SK-N-SH treated with all-trans-retinoic acid at 6 μM for 48 hours (cell line): ENCODE measurements around the gene GJA4.

Source experiments
- ATAC-seq: fragments of 200-7000 bp; cut with Tn5 transposase; 3 replicates; pipeline ENCODE4 v1.9.1; 2020; ENCODE audit warnings: mild to moderate bottlenecking, moderate library complexity
- ARNTL ChIP-seq: fragments of 450-650 bp; formaldehyde crosslinking; IDR thresholded peaks from 2 replicates; pipeline ENCODE4 v1.5.0; 2020; ENCODE audit warnings: low read depth, mild to moderate bottlenecking, moderate library complexity, borderline replicate concordance
- BACH2 ChIP-seq: fragments of 250-450 bp; sonication (Bioruptor Pico); IDR thresholded peaks from 2 replicates; pipeline ENCODE4 v1.9.0; 2021; ENCODE audit warnings: mild to moderate bottlenecking, borderline replicate concordance
- CSDC2 ChIP-seq: fragments of 250-450 bp; sonication (Bioruptor Pico); IDR thresholded peaks from 2 replicates; pipeline ENCODE4 v1.5.0; 2020; ENCODE audit warnings: mild to moderate bottlenecking, moderate library complexity
- ESRRG ChIP-seq: fragments of 250-450 bp; sonication (Bioruptor Pico); IDR thresholded peaks from 2 replicates; pipeline ENCODE4 v1.6.1; 2021; ENCODE audit warnings: mild to moderate bottlenecking
- GLIS3 ChIP-seq: fragments of 250-450 bp; sonication (Bioruptor Pico); IDR thresholded peaks from 2 replicates; pipeline ENCODE4 v1.5.0; 2020; ENCODE audit warnings: mild to moderate bottlenecking, moderate library complexity
- OSR1 ChIP-seq: fragments of 250-450 bp; sonication (Bioruptor Pico); IDR thresholded peaks from 2 replicates; pipeline ENCODE4 v1.8.0; 2022; ENCODE audit warnings: moderate library complexity, mild to moderate bottlenecking, inconsistent platforms
- PPARA ChIP-seq: fragments of 250-450 bp; sonication (Bioruptor Pico); IDR thresholded peaks from 2 replicates; pipeline ENCODE4 v1.5.0; 2020; ENCODE audit warnings: mild to moderate bottlenecking, borderline replicate concordance
- RARB ChIP-seq: fragments of 250-450 bp; sonication (Bioruptor Pico); IDR thresholded peaks from 2 replicates; pipeline ENCODE4 v1.8.0; 2021; ENCODE audit warnings: mild to moderate bottlenecking, moderate library complexity
- SNAI2 ChIP-seq: fragments of 250-450 bp; sonication (Bioruptor Pico); IDR thresholded peaks from 2 replicates; pipeline ENCODE4 v1.5.0; 2020; ENCODE audit warnings: mild to moderate bottlenecking, moderate library complexity
- TCF4 ChIP-seq: fragments of 250-450 bp; sonication (Bioruptor Pico); IDR thresholded peaks from 2 replicates; pipeline ENCODE4 v1.8.0; 2021; ENCODE audit warnings: mild to moderate bottlenecking, moderate library complexity, borderline replicate concordance
- TOX ChIP-seq: fragments of 250-450 bp; sonication (Bioruptor Pico); IDR thresholded peaks from 2 replicates; pipeline ENCODE4 v1.8.0; 2021; ENCODE audit warnings: mild to moderate bottlenecking, moderate library complexity, borderline replicate concordance
- ZFP3 ChIP-seq: fragments of 250-450 bp; sonication (Bioruptor Pico); IDR thresholded peaks from 2 replicates; pipeline ENCODE4 v1.5.0; 2020; ENCODE audit warnings: mild to moderate bottlenecking, moderate library complexity
- ZFP30 ChIP-seq: fragments of 450-650 bp; formaldehyde crosslinking; IDR thresholded peaks from 2 replicates; pipeline ENCODE4 v1.5.0; 2022; ENCODE audit warnings: mild to moderate bottlenecking, moderate library complexity
- ZNF565 ChIP-seq: fragments of 450-650 bp; formaldehyde crosslinking; conservative IDR thresholded peaks from 2 replicates; pipeline ENCODE4 v1.5.0; 2020; ENCODE audit warnings: low read depth, mild to moderate bottlenecking, moderate library complexity
- ZNF70 ChIP-seq: fragments of 450-650 bp; formaldehyde crosslinking; IDR thresholded peaks from 2 replicates; pipeline ENCODE4 v1.5.0; 2020; ENCODE audit warnings: mild to moderate bottlenecking, moderate library complexity
- ZNF8 ChIP-seq: fragments of 450-650 bp; formaldehyde crosslinking; IDR thresholded peaks from 2 replicates; pipeline ENCODE4 v1.5.0; 2020; ENCODE audit warnings: mild to moderate bottlenecking, moderate library complexity
- TF ChIP-seq, protein P1 (sequence below): fragments of 250-450 bp; sonication (Bioruptor Pico); IDR thresholded peaks from 2 replicates; pipeline ENCODE4 v1.5.1; 2020; ENCODE audit warnings: low read depth, mild to moderate bottlenecking, moderate library complexity
- TF ChIP-seq, protein P2 (sequence below): fragments of 250-450 bp; sonication (Bioruptor Pico); IDR thresholded peaks from 2 replicates; pipeline ENCODE4 v1.5.0; 2020; ENCODE audit warnings: mild to moderate bottlenecking, moderate library complexity
- TF ChIP-seq, protein P3 (sequence below): fragments of 250-450 bp; sonication (Bioruptor Pico); IDR thresholded peaks from 2 replicates; pipeline ENCODE4 v1.8.0; 2020; ENCODE audit warnings: mild to moderate bottlenecking, moderate library complexity, borderline replicate concordance
- TF ChIP-seq, protein P4 (sequence below): fragments of 250-450 bp; sonication (Bioruptor Pico); IDR thresholded peaks from 2 replicates; pipeline ENCODE4 v1.8.0; 2021; ENCODE audit warnings: low read depth, mild to moderate bottlenecking, moderate library complexity, borderline replicate concordance

The GJA4 gene

DNA sequence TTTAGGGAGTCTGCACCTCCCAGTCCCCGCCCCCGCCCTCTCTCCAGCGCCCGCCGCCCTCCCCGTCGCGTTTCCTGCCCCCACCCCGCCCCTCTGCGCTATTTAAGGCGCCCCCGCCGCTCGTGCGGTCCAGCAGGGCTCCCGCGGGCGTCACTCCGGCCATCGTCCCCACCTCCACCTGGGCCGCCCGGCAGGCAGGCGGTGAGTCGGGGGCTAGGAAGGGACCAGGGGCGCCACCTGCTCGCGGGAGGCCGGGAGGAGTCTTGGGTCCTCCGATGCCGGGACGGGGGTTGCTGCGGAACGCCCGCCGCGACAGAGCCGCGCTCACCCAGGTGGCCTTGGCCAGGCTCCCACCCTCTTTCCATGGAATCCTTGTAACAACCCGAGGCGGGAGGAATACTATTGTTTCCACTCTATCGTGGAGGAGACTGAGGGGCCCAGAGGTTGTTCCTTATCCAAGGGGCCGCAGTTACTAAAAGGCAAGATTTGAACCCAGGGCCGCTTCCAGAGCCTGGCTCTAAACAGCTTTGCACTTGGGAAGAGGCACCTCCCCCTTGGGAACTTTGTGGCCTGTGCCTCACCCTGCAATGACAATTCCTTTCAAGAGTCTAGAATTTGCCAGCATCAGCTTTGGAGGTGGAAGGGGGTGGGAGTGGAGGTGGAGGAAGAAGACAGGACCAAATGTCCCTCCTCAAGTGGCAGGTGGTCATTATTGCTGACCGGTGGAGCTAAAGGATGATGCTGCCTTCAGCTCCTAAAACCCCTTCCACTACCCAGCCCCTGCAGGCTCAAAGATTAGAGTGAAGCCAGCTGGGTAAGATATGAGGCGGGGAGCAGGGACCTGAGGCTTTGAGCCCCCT lies at the start of gene GJA4:
Gene GJA4 (plus strand): TSS at position 132 of the 860 bp plus-strand sequence. CDS start 1,215 bp downstream, outside the sequence.
- ATAC-seq = no peak
- TF ChIP-seq ZNF565 (CRISPR knock-in tag) (no peak), TOX (CRISPR knock-in tag) (no peak)
- TF ChIP-seq, all 23 proteins: peak for 0

DNA sequence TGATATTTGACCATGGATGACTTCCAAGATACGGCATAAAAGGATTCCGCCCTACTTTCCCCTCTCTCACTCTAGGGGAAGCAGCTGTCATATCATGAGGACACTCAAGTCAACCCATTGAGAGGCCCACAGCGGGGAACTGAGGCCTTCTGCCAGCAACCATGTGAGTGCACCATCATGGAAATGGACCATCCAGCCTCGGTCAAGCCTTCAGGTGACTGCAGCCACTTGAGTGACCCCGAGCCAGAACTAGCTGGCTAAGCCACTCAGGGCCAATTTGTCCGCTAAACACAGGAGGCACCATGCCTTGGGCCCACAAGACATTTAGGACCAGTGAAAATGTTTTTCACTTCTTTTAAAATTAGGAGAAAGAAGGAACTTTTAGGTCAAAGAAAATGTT lies 49.0 kb upstream of the GJA4 start:
- no peak for ATAC-seq
- TF ChIP-seq TOX (CRISPR knock-in tag) = no peak
- TF ChIP-seq OSR1 = no peak
- TF ChIP-seq ZFP30 (CRISPR knock-in tag) = no peak
- no peak for TF ChIP-seq ARNTL (CRISPR knock-in tag)
- TF ChIP-seq, protein P1, sequence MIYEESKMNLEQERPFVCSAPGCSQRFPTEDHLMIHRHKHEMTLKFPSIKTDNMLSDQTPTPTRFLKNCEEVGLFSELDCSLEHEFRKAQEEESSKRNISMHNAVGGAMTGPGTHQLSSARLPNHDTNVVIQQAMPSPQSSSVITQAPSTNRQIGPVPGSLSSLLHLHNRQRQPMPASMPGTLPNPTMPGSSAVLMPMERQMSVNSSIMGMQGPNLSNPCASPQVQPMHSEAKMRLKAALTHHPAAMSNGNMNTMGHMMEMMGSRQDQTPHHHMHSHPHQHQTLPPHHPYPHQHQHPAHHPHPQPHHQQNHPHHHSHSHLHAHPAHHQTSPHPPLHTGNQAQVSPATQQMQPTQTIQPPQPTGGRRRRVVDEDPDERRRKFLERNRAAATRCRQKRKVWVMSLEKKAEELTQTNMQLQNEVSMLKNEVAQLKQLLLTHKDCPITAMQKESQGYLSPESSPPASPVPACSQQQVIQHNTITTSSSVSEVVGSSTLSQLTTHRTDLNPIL = no peak
- TF ChIP-seq SNAI2 (CRISPR knock-in tag) = no peak
- TF ChIP-seq ZNF70 = no peak
- no peak for TF ChIP-seq GLIS3 (CRISPR knock-in tag)
- TF ChIP-seq BACH2 (CRISPR knock-in tag) = no peak
- TF ChIP-seq TCF4 (CRISPR knock-in tag) = no peak
- no peak for TF ChIP-seq ZNF565 (CRISPR knock-in tag)
- TF ChIP-seq ZFP3 = no peak
- no peak for TF ChIP-seq PPARA (CRISPR knock-in tag)
- TF ChIP-seq, protein P2, sequence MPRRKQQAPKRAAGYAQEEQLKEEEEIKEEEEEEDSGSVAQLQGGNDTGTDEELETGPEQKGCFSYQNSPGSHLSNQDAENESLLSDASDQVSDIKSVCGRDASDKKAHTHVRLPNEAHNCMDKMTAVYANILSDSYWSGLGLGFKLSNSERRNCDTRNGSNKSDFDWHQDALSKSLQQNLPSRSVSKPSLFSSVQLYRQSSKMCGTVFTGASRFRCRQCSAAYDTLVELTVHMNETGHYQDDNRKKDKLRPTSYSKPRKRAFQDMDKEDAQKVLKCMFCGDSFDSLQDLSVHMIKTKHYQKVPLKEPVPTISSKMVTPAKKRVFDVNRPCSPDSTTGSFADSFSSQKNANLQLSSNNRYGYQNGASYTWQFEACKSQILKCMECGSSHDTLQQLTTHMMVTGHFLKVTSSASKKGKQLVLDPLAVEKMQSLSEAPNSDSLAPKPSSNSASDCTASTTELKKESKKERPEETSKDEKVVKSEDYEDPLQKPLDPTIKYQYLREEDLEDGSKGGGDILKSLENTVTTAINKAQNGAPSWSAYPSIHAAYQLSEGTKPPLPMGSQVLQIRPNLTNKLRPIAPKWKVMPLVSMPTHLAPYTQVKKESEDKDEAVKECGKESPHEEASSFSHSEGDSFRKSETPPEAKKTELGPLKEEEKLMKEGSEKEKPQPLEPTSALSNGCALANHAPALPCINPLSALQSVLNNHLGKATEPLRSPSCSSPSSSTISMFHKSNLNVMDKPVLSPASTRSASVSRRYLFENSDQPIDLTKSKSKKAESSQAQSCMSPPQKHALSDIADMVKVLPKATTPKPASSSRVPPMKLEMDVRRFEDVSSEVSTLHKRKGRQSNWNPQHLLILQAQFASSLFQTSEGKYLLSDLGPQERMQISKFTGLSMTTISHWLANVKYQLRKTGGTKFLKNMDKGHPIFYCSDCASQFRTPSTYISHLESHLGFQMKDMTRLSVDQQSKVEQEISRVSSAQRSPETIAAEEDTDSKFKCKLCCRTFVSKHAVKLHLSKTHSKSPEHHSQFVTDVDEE (CRISPR knock-in tag) = no peak
- no peak for TF ChIP-seq CSDC2 (CRISPR knock-in tag)
- TF ChIP-seq RARB (CRISPR knock-in tag) = no peak
- TF ChIP-seq ESRRG = no peak
- TF ChIP-seq ZNF8 (CRISPR knock-in tag) = no peak
- TF ChIP-seq, protein P3, sequence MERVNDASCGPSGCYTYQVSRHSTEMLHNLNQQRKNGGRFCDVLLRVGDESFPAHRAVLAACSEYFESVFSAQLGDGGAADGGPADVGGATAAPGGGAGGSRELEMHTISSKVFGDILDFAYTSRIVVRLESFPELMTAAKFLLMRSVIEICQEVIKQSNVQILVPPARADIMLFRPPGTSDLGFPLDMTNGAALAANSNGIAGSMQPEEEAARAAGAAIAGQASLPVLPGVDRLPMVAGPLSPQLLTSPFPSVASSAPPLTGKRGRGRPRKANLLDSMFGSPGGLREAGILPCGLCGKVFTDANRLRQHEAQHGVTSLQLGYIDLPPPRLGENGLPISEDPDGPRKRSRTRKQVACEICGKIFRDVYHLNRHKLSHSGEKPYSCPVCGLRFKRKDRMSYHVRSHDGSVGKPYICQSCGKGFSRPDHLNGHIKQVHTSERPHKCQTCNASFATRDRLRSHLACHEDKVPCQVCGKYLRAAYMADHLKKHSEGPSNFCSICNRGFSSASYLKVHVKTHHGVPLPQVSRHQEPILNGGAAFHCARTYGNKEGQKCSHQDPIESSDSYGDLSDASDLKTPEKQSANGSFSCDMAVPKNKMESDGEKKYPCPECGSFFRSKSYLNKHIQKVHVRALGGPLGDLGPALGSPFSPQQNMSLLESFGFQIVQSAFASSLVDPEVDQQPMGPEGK (CRISPR knock-in tag) = no peak
- TF ChIP-seq, protein P4, sequence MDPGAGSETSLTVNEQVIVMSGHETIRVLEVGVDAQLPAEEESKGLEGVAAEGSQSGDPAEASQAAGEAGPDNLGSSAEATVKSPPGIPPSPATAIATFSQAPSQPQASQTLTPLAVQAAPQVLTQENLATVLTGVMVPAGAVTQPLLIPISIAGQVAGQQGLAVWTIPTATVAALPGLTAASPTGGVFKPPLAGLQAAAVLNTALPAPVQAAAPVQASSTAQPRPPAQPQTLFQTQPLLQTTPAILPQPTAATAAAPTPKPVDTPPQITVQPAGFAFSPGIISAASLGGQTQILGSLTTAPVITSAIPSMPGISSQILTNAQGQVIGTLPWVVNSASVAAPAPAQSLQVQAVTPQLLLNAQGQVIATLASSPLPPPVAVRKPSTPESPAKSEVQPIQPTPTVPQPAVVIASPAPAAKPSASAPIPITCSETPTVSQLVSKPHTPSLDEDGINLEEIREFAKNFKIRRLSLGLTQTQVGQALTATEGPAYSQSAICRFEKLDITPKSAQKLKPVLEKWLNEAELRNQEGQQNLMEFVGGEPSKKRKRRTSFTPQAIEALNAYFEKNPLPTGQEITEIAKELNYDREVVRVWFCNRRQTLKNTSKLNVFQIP (CRISPR knock-in tag) = no peak

DNA sequence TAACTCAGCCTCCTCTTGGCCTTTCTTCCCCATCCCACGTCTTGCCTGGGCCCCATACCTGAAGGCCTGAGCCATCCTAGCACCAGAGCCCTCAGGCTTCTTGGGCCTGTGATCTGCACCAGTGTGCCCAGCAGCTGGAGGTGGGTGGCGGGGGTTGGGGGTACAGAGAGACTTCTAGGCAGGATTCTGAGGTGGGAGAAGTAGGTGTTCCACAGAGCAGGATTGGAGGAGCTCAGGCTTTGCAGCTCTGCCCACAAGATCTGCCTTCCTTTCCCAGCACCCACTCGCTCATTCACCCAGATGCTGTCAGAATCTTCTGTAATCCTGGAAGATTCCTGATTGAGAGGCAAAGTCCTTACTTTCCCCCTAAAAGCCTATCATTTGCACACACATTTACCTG lies 47.9 kb upstream of the GJA4 start:
- TF ChIP-seq OSR1 (no peak), ZFP3 (no peak)
- ATAC-seq = no peak

DNA sequence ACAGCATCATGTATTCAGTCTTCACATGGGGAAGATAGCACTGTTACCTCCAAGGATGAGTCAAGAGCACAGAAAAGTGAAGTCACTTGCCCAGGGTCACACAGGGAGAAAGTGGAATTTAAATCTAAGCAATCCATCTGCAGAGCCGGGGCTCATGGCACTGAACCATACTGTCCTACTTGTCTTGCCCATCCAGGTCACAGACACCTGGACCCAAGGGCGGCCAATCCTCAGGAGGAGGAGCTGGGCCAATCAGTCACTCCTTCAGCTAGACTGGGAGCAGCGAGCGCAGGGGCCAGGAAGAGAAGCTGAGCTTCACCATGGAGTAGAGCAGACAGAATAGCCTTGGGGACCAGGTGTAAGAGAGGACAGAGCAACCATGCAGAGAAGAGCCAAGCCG lies 47.1 kb upstream of the GJA4 start:
- TF ChIP-seq RARB (CRISPR knock-in tag) = no peak
- TF ChIP-seq ZFP3 = no peak
- TF ChIP-seq ARNTL (CRISPR knock-in tag) = no peak
- TF ChIP-seq, all 23 proteins: peak for 0
- no peak for ATAC-seq
